ENCODE results near the gene TAS1R3.

TAS1R3 gene

GRCh38 chr1:1333551-1334241 lies 2.6 kb downstream of the TAS1R3 start:
- TF ChIP-seq, protein P1, sequence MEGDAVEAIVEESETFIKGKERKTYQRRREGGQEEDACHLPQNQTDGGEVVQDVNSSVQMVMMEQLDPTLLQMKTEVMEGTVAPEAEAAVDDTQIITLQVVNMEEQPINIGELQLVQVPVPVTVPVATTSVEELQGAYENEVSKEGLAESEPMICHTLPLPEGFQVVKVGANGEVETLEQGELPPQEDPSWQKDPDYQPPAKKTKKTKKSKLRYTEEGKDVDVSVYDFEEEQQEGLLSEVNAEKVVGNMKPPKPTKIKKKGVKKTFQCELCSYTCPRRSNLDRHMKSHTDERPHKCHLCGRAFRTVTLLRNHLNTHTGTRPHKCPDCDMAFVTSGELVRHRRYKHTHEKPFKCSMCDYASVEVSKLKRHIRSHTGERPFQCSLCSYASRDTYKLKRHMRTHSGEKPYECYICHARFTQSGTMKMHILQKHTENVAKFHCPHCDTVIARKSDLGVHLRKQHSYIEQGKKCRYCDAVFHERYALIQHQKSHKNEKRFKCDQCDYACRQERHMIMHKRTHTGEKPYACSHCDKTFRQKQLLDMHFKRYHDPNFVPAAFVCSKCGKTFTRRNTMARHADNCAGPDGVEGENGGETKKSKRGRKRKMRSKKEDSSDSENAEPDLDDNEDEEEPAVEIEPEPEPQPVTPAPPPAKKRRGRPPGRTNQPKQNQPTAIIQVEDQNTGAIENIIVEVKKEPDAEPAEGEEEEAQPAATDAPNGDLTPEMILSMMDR (IDR thresholded peaks at IDR 0.05; ENCODE audit: insufficient read depth, missing control alignments), result no peak
- FAIRE-seq (no peak), DNase-seq (ENCODE audit: insufficient read length, low spot score) (no peak)

GRCh38 chr1:1334835-1335234 lies 3.8 kb downstream of the TAS1R3 start:
- FAIRE-seq, result no peak
- TF ChIP-seq, protein P1 (IDR thresholded peaks at IDR 0.05; ENCODE audit: insufficient read depth, missing control alignments), result no peak

GRCh38 chr1:1335283-1335682 lies 4.2 kb downstream of the TAS1R3 start:
- TF ChIP-seq, protein P1 (IDR thresholded peaks at IDR 0.05; ENCODE audit: insufficient read depth, missing control alignments), result no peak
- DNase-seq (ENCODE audit: insufficient read length, low spot score) (no peak), FAIRE-seq (no peak)

More at GRCh38 chr1:1334835-1335234, 3.8 kb downstream of the TAS1R3 start:
- DNase-seq (ENCODE audit: insufficient read length, low spot score), result no peak

DNA sequence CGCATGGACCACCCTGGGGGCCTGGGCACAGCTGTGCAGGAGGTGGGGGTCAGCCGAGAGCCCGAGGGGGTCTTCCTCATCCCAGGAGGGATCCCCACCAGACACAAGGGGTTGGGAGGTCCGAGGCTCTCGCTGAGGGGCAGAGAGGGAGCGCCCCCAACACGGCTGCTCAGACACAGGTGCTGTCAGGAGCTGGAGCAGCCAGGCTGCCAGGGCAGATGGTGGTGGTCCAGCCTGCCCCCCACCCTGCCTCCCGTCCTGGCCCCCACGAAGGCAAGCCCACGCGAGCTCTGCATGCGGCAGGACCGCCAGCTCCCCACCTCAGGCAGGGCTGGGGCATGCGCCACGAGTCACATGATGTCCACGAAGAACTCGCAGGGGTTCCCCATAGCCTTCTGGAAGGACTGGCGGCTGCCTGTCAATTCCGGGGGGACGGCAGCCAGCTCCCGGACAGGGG lies 4.7 kb downstream of the TAS1R3 start:
- DNase-seq (ENCODE audit: insufficient read length, low spot score), result no peak
- no peak for FAIRE-seq
- TF ChIP-seq, protein P1 (IDR thresholded peaks at IDR 0.05; ENCODE audit: insufficient read depth, missing control alignments), result no peak

GRCh38 chr1:1336446-1336845 lies 5.4 kb downstream of the TAS1R3 start:
- TF ChIP-seq, protein P1 (IDR thresholded peaks at IDR 0.05; ENCODE audit: insufficient read depth, missing control alignments), result no peak
- FAIRE-seq (no peak), DNase-seq (ENCODE audit: insufficient read length, low spot score) (no peak)

DNA sequence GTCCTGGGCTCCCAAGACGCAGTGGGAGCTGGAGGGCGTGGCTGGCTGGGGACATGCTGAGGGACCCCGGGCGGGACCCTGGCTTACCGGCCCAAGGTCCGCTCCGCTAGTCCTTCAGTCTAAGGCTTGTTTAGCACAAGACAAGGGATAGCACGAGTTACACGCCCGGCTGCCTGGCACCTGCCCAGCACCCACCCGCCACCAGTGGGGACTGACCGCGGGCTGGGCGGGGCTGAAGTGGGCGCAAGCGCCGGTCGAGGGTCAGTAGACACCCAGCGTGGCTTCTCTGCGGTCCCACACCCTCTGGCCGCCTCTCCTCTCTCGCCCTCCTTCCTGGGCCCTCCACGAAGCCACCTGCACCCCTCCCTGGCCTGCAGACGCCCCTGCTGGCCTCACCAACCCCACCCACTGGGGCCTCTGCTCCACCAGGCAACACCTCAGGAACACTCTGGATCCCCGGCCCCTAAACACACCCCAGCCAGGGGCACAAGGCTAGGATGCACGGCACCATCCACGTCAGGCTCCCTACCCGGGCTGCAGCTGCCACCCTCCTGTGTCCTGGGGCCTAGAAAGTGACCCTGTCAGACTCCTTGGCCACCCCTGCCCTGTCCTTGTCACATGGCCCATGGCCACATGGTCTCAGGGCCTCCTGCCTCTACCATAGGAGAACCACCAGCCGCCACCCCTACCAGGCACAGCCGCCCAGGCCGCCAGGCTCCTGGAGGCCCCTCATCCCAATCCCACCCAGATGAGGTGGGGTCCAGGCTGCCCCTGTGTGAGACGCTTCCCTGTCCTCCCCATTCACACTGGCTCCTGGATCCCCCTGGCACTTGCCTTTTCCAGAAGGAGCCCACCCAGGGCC lies 6.1 kb downstream of the TAS1R3 start:
- no peak for FAIRE-seq
- DNase-seq (ENCODE audit: insufficient read length, low spot score), result no peak
- TF ChIP-seq, protein P1 (IDR thresholded peaks at IDR 0.05; ENCODE audit: insufficient read depth, missing control alignments), result no peak

DNA sequence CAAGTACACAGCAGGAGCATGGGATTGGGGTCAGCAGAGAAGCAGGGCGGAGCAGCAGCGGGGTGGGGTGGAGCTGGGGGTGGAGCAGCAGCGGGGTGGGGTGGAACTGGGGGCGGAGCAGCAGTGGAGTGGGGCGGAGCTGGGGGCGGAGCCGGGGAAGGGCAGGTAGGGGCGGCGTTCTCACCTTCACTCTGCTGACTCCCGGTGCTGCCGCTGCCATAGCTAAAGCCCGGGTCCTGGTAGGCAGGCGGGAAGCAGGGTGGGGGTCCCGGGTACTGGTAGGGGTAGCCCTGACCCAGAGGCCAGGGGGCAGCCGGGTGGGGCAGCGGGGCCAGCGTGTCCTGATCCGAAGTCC lies 6.7 kb downstream of the TAS1R3 start:
- DNase-seq (ENCODE audit: insufficient read length, low spot score) (no peak), FAIRE-seq (no peak)
- TF ChIP-seq, protein P1 (IDR thresholded peaks at IDR 0.05; ENCODE audit: insufficient read depth, missing control alignments), result no peak

All from D721Med (cell line).